ENCODE data around the gene AURKA.

DNA sequence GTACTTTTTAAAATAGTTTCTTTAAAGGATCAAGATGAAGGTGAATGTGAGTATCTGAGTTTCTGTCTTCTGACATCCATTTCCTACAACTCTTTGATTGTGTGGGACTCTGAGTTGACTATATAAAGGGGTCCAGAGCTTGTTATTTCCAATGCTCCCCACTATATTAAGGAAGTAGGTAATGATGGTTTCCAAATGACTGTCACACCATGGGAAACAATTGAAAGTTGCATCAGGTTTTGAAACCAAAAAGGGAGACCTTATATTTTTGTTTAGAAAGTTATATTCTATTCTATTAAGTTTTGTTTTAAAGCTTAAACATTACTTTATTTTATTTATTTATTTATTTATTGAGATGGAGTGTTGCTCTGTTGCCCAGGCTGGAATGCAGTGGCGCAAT lies 31.2 kb upstream of the AURKA start:
- no peak for TF ChIP-seq TCF7L2 (IDR thresholded peaks at IDR 0.05; ENCODE audit: low read depth, low read length)
- TF ChIP-seq, protein P1, sequence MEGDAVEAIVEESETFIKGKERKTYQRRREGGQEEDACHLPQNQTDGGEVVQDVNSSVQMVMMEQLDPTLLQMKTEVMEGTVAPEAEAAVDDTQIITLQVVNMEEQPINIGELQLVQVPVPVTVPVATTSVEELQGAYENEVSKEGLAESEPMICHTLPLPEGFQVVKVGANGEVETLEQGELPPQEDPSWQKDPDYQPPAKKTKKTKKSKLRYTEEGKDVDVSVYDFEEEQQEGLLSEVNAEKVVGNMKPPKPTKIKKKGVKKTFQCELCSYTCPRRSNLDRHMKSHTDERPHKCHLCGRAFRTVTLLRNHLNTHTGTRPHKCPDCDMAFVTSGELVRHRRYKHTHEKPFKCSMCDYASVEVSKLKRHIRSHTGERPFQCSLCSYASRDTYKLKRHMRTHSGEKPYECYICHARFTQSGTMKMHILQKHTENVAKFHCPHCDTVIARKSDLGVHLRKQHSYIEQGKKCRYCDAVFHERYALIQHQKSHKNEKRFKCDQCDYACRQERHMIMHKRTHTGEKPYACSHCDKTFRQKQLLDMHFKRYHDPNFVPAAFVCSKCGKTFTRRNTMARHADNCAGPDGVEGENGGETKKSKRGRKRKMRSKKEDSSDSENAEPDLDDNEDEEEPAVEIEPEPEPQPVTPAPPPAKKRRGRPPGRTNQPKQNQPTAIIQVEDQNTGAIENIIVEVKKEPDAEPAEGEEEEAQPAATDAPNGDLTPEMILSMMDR (IDR thresholded peaks at IDR 0.05) = no peak

All from Panc1 (cell line).